Neural crest cell (in vitro differentiated cells): ENCODE results near the gene POLA2. TPM values are rescaled to one million over a fixed set of nuclear protein-coding genes. Genes with fewer than 3 reads are reported as not detected.

Experiments
- DNase-seq: peaks from one replicate; pipeline ENCODE4 v3.0.0; 2021; ENCODE audit warnings: low read depth, mixed read lengths, low spot score
- H3K27ac Mint-ChIP-seq: one replicate; pipeline ENCODE4 v1.8.0; 2021; ENCODE audit warnings: mild to moderate bottlenecking, mixed read lengths; ENCODE audit not compliant: unreplicated experiment
- H3K27me3 Mint-ChIP-seq: 2 replicates; pipeline ENCODE4 v1.8.0; 2021; ENCODE audit warnings: low read depth, mild to moderate bottlenecking, mixed read lengths
- H3K36me3 Mint-ChIP-seq: 2 replicates; pipeline ENCODE4 v1.8.0; 2021; ENCODE audit warnings: low read depth, mild to moderate bottlenecking, mixed read lengths
- H3K4me1 Mint-ChIP-seq: 2 replicates; pipeline ENCODE4 v1.8.0; 2021; ENCODE audit warnings: mixed read lengths
- H3K4me3 Mint-ChIP-seq: one replicate; pipeline ENCODE4 v1.8.0; 2021; ENCODE audit warnings: mild to moderate bottlenecking, mixed read lengths
- H3K9me3 Mint-ChIP-seq: 2 replicates; pipeline ENCODE4 v1.8.0; 2021; ENCODE audit warnings: mixed read lengths
- CTCF ChIP-seq: fragments of 200-600 bp; sonication (generic); conservative IDR thresholded peaks from 2 replicates; pipeline ENCODE4 v1.5.0; 2021; ENCODE audit warnings: antibody characterized with exemption, mild to moderate bottlenecking
- total RNA-seq: library from RNA; stranded (reverse); gene quantifications from 2 replicates; pipeline ENCODE4 v1.2.1, GENCODE V29; 2021

Gene POLA2
- total RNA-seq, 1 donor from 2014 or later, result 66.9 TPM

DNA sequence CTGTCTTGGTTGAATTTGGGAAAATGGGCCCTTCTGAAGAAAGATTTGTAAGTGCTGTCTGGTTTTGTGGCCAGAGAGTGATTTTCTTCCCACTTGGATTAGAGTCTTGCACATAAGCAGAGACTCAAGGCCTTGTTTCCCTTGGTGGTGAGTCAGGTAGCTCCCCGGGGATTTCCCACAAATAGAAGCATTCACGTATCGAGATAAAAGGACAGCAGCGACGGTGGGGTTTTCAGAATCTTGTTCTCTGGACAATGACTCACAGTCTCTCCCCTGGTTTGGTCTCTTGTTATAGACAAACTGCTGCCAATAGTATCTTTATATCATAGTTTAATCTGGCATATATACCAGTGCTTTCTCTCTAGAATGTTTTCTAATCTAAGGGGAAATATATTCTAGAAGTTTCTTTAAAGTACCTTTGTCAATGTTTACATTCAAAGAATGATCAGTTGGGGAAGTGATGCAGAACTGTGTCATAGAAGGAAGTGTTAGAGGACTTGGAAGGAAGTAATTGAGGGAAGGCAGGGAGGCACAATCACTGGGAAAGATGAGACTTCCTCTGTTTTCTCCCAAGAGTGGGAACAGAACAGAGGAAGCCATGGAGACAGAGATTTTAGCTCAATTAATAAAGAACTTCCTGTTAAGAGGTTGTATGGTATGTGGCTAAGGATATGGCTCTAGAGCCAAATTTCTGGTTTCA, 18.1 kb downstream of the POLA2 start:
- H3K4me1 Mint-ChIP-seq, result peaks cover 18% of the 10 kb centered on the region
- H3K27ac Mint-ChIP-seq, result no peak overlapping the region
- peaks cover 14% of the 10 kb centered on the region for H3K36me3 Mint-ChIP-seq
- TF ChIP-seq CTCF, result no peak
- H3K4me3 Mint-ChIP-seq, result no peak overlapping the region
- no peaks in the 10 kb centered on the region for H3K9me3 Mint-ChIP-seq
- no peaks in the 10 kb centered on the region for H3K27me3 Mint-ChIP-seq
- DNase-seq, result no peak

DNA sequence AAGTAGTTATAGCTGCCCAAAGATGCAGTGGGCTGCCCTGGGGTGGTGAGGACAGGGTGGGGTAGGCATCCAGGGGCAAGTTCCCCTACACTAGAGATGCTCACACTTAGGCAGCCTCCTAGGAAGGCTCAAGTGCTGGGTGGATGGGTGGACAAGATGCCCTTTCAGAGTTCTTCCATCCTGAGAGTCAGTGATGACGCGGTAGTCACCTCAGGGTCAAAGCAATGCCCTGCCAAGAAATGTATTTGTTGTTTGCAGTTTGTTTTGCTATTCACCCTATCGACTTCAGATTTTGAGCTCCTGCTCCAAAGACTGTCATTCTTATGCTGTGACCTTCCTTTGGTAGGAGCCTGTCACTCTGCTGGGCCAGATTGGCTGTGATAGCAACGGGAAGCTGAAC, 18.9 kb downstream of the POLA2 start:
- H3K27ac Mint-ChIP-seq, result no peak overlapping the region
- no peaks in the 10 kb centered on the region for H3K27me3 Mint-ChIP-seq
- H3K9me3 Mint-ChIP-seq, result no peaks in the 10 kb centered on the region
- H3K4me3 Mint-ChIP-seq, result no peak overlapping the region
- H3K4me1 Mint-ChIP-seq, result peaks cover 18% of the 10 kb centered on the region
- no peak for TF ChIP-seq CTCF
- DNase-seq, result no peak
- peaks cover 14% of the 10 kb centered on the region for H3K36me3 Mint-ChIP-seq

- no peak for TF ChIP-seq CTCF
- H3K9me3 Mint-ChIP-seq, result no peaks in the 10 kb centered on the region
These were observed 24.9 kb downstream of the POLA2 start for GRCh38 chr11:65286686-65287085.

GRCh38 chr11:65287601-65288000, 25.8 kb downstream of the POLA2 start:
- Mint-ChIP-seq H3K4me1 (no peaks in the 10 kb centered on the region), H3K27ac (no peak overlapping the region), H3K36me3 (peaks cover 15% of the 10 kb centered on the region), H3K9me3 (no peaks in the 10 kb centered on the region), H3K4me3 (no peak overlapping the region), H3K27me3 (no peaks in the 10 kb centered on the region)
- no peak for TF ChIP-seq CTCF
- DNase-seq, result no peak

More at GRCh38 chr11:65286686-65287085, 24.9 kb downstream of the POLA2 start:
- Mint-ChIP-seq H3K27me3 (no peaks in the 10 kb centered on the region), H3K4me3 (no peak overlapping the region), H3K27ac (no peak overlapping the region), H3K36me3 (peaks cover 18% of the 10 kb centered on the region), H3K4me1 (peaks cover 1% of the 10 kb centered on the region)
- no peak for DNase-seq

DNA sequence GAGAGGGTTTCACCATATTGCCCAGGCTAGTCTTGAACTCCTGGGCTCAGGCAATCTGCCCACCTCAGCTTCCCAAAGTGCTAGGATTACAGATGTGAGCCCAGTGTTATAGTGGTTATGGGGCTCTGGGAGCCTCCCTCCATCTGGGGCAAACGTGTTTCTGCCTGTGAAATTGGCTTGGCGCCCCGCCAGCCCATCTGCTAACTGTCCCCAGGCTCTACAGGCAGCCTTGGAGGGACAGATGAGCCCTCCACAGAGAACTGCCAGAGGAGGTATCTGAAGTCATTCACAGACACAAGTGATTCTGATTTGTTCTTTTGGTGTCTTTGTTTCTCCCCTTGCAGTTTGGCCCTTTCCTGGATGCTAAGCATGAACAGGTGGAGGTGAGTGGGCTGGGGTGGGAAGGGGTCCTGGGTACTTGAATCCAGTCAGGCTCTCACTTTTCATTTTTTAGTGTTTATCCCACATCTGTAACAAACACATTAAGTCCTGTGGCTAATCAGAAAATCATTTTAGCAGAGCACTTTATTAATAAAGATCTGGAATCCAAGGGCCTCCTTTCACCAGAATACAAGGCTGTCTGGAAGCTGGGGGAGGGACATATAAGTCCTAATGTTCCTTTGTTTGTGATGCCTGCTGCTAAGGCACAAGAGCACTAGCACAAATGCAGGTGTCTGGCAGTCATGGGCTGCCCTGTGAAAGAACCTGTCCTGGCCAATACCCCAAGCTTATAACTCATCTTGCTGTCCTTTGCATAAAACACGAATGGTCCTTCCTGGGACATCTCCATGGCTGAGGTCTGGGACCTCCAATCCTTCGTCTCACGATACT, 27.2 kb downstream of the POLA2 start:
- Mint-ChIP-seq H3K27ac (no peak overlapping the region), H3K27me3 (no peaks in the 10 kb centered on the region), H3K4me3 (no peak overlapping the region), H3K4me1 (no peaks in the 10 kb centered on the region), H3K36me3 (peaks cover 17% of the 10 kb centered on the region), H3K9me3 (no peaks in the 10 kb centered on the region)
- no peak for DNase-seq
- TF ChIP-seq CTCF, result no peak
